Right lobe of liver (tissue), 6 donors: ENCODE results near the gene ILDR2. TPM values are rescaled to one million over a fixed set of nuclear protein-coding genes. Genes with fewer than 3 reads are reported as not detected.
A peak's percentile ranks its signal among the peaks of the same experiment; 100 is the strongest.

Experiments
- ATAC-seq, 4 donors: fragments of 200-7000 bp; cut with Tn5 transposase; one replicate each; pipeline ENCODE4 v1.9.1; 2020; ENCODE audit warnings: mild to moderate bottlenecking in 4 of 4, moderate library complexity in 4 of 4
- DNase-seq, 3 donors: peaks; one replicate each; pipeline ENCODE4 v3.0.0-alpha.2; 2020
- H3K27ac ChIP-seq, 3 donors: fragments of 200-600 bp; one replicate each; pipeline ENCODE4 v1.8.0; 2022
- H3K27me3 ChIP-seq, 2 donors: fragments of 200-600 bp; one replicate each; pipeline ENCODE4 v1.8.0; 2022
- H3K36me3 ChIP-seq, 4 donors: fragments of 200-600 bp; sonication (generic) in 1 of 4; one replicate each; pipeline versions ENCODE4 v1.5.1 to v1.8.0; 2017 to 2022; ENCODE audit warnings: control low read depth in 1 of 4
- H3K4me1 ChIP-seq, 4 donors: fragments of 200-600 bp; sonication (generic) in 1 of 4; one replicate each; pipeline versions ENCODE4 v1.5.1 to v1.8.0; 2017 to 2022; ENCODE audit warnings: control low read depth in 1 of 4
- H3K4me3 ChIP-seq, 3 donors: fragments of 200-600 bp; one replicate each; pipeline ENCODE4 v1.8.0; 2022
- H3K9me3 ChIP-seq, 4 donors: fragments of 200-600 bp; sonication (generic) in 1 of 4; one replicate each; pipeline versions ENCODE4 v1.5.1 to v1.8.0; 2017 to 2022; ENCODE audit warnings: control low read depth in 1 of 4
- CTCF ChIP-seq, 4 donors: fragments of 200-600 bp in 3 of 4; fragments of 450-650 bp in 1 of 4; IDR thresholded peaks; one replicate each; pipeline versions ENCODE4 v1.5.1 to v1.8.0; 2016 to 2022; ENCODE audit warnings: antibody characterized with exemption in 4 of 4, mild to moderate bottlenecking in 2 of 4
- POLR2A ChIP-seq: fragments of 450-650 bp; IDR thresholded peaks from one replicate; pipeline ENCODE4 v1.6.1; 2017; ENCODE audit warnings: antibody characterized with exemption, mild to moderate bottlenecking
- WGBS: methylation state at CpG from one replicate; pipeline ENCODE4 v1.1.6; 2018; ENCODE audit warnings: low coverage, low lambda C conversion rate; ENCODE audit not compliant: insufficient coverage; ENCODE audit errors: missing lambda C conversion rate; 5-methylcytosine and 5-hydroxymethylcytosine counted together
- intact Hi-C, 2 donors: fragments of 100-400 bp; cut with DNase I; formaldehyde crosslinking; loops; one replicate each; pipeline versions ENCODE4 v1.11.2 to v1.14.1; 2022
- total RNA-seq, 6 experiments: library from RNA; depleted of rRNA in 2 of 6; stranded (reverse); fragments of >200 nt in 2 of 6; fragmentation: NEBNext Ultra II Directional in 3 of 6; extraction: Animal tissue kit (Norgen Biotek cat#: 25700) in 3 of 6; gene quantifications; one replicate each; pipeline versions ENCODE4 v1.1.0 to v1.2.4, GENCODE V29; 2016 to 2023
- donor health status: DM: no; HTN: yes; CAD: no.
- donor health status: DM: no; HTN: no; CAD: no.
- donor health status: DM: no; HTN: no; CAD: no.
- donor health status: DM: no; HTN: yes; CAD: no.
- donor health status: DM: no; HTN: yes; CAD: no.

The ILDR2 gene
- total RNA-seq, 6 experiments from 2014 or later, result 1.4 to 3.7 (median 2.2) TPM

GRCh38 chr1:167012570-167012969 is 37.2 kb upstream of the ILDR2 start:
- H3K27me3 ChIP-seq, result no peaks in the 10 kb centered on the region
- no peaks in the 10 kb centered on the region for H3K9me3 ChIP-seq
- 63% methylated on average over 2 of the region's 2 CpGs for WGBS
- H3K27ac ChIP-seq, result no peak overlapping the region
- H3K36me3 ChIP-seq, result no peaks in the 10 kb centered on the region
- DNase-seq (no peak), ATAC-seq (no peak)
- TF ChIP-seq POLR2A (no peak), CTCF (IDR thresholded peaks at IDR 0.05) (no peak)
- peaks cover 0 to 10% (median 0%) of the 10 kb centered on the region in 4 donors for H3K4me1 ChIP-seq
- H3K4me3 ChIP-seq, result no peak overlapping the region
- intact Hi-C loops, result no loop called here

- H3K27ac ChIP-seq, result no peak overlapping the region
- H3K27me3 ChIP-seq, result no peaks in the 10 kb centered on the region
- intact Hi-C loops, result no loop called here
- 35% methylated on average over 1 of the region's 1 CpG for WGBS
- H3K36me3 ChIP-seq, result no peaks in the 10 kb centered on the region
- no peaks in the 10 kb centered on the region for H3K9me3 ChIP-seq
- TF ChIP-seq CTCF (IDR thresholded peaks at IDR 0.05), result no peak
- TF ChIP-seq POLR2A, result no peak
- ATAC-seq, result peak; percentile 33 to 84 (median 68)
- DNase-seq, result no peak
- H3K4me1 ChIP-seq, result peaks cover 0 to 10% (median 0%) of the 10 kb centered on the region in 4 donors
- H3K4me3 ChIP-seq, result no peak overlapping the region
Observed at GRCh38 chr1:167011560-167012191, 36.3 kb upstream of the ILDR2 start.

GRCh38 chr1:167003711-167004110 is 28.4 kb upstream of the ILDR2 start:
- Histone ChIP-seq H3K9me3 (no peaks in the 10 kb centered on the region), H3K4me3 (no peak overlapping the region), H3K4me1 (no peaks in the 10 kb centered on the region), H3K36me3 (no peaks in the 10 kb centered on the region), H3K27me3 (no peaks in the 10 kb centered on the region), H3K27ac (no peak overlapping the region)
- ATAC-seq, result peak in 2 of 4 donors; percentile 42 to 76
- DNase-seq, result no peak
- intact Hi-C loops, result no loop called here
- WGBS, result 28% methylated on average over 2 of the region's 2 CpGs
- no peak for TF ChIP-seq CTCF (IDR thresholded peaks at IDR 0.05)
- no peak for TF ChIP-seq POLR2A

GRCh38 chr1:167002354-167002753 is 27.0 kb upstream of the ILDR2 start:
- WGBS, result 96% methylated on average over 2 of the region's 2 CpGs
- ATAC-seq (no peak), DNase-seq (no peak)
- H3K9me3 ChIP-seq, result no peaks in the 10 kb centered on the region
- TF ChIP-seq CTCF (IDR thresholded peaks at IDR 0.05) (no peak), POLR2A (no peak)
- H3K4me1 ChIP-seq, result no peaks in the 10 kb centered on the region
- no peak overlapping the region for H3K27ac ChIP-seq
- intact Hi-C loops, result no loop called here
- H3K36me3 ChIP-seq, result no peaks in the 10 kb centered on the region
- H3K27me3 ChIP-seq, result no peaks in the 10 kb centered on the region
- H3K4me3 ChIP-seq, result no peak overlapping the region
